ENCODE data around the gene RAB36.

RAB36 gene

DNA sequence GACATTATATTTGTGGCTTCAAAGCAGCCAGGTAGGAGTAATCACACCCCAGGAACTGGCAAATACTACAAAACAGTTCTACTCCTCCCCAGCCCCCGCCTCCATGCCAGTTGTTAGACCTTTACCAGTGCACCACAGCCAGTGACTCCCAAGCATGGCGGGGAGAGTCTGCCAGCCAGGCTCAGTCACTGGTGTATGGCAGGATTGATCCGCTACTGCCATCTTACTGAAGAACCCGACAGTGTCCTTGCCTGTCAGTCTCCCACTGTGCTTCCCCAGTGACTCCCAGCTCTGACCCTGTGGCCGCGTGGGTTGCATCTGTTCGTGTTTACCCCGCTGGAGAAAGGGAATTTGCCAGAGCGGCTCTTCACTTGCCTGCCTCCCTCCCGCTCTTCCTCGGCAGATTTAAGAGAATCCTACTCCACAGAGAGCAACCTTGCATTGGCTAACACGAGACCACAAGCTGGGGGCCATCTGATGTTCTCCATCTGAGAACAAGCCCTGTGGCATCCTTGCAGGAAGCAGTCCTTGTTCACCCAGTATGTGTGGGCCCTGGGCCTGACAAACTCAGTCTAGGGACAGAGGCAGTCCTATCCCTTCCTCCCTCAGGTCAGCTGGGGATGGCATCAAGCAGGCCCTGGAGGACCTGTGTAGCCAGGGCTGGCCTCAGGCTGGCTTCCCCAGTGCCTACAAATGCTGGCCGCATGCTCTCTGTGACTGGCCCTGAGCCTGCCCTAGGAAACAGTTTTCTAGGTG lies 41.9 kb upstream of the RAB36 start:
- Histone ChIP-seq H3K4me1 (ENCODE audit: control insufficient read depth, insufficient read depth, low read length) (peaks cover 7% of the 10 kb centered on the region), H3K36me3 (ENCODE audit: control insufficient read depth, insufficient read depth, low read length) (no peaks in the 10 kb centered on the region), H3K9ac (ENCODE audit: low read length) (no peak overlapping the region), H3K4me3 (ENCODE audit: low read length) (no peak overlapping the region), H3K27ac (ENCODE audit: low read depth, low read length) (no peak overlapping the region), H3K27me3 (ENCODE audit: control insufficient read depth, insufficient read depth, low read length) (no peaks in the 10 kb centered on the region)

- Histone ChIP-seq H3K36me3 (ENCODE audit: control insufficient read depth, insufficient read depth, low read length) (no peaks in the 10 kb centered on the region), H3K27me3 (ENCODE audit: control insufficient read depth, insufficient read depth, low read length) (no peaks in the 10 kb centered on the region), H3K4me3 (ENCODE audit: low read length) (no peak overlapping the region), H3K9ac (ENCODE audit: low read length) (no peak overlapping the region), H3K4me1 (ENCODE audit: control insufficient read depth, insufficient read depth, low read length) (peaks cover 2% of the 10 kb centered on the region), H3K27ac (ENCODE audit: low read depth, low read length) (no peak overlapping the region)
These were observed 40.9 kb upstream of the RAB36 start for GRCh38 chr22:23104187-23104971.

- H3K9ac ChIP-seq (ENCODE audit: low read length) = no peak overlapping the region
- H3K4me3 ChIP-seq (ENCODE audit: low read length) = no peak overlapping the region
- no peaks in the 10 kb centered on the region for H3K27me3 ChIP-seq (ENCODE audit: control insufficient read depth, insufficient read depth, low read length)
- H3K36me3 ChIP-seq (ENCODE audit: control insufficient read depth, insufficient read depth, low read length) = no peaks in the 10 kb centered on the region
- H3K27ac ChIP-seq (ENCODE audit: low read depth, low read length) = no peak overlapping the region
- no peaks in the 10 kb centered on the region for H3K4me1 ChIP-seq (ENCODE audit: control insufficient read depth, insufficient read depth, low read length)
These were observed 40.0 kb upstream of the RAB36 start for GRCh38 chr22:23105304-23105703.

DNA sequence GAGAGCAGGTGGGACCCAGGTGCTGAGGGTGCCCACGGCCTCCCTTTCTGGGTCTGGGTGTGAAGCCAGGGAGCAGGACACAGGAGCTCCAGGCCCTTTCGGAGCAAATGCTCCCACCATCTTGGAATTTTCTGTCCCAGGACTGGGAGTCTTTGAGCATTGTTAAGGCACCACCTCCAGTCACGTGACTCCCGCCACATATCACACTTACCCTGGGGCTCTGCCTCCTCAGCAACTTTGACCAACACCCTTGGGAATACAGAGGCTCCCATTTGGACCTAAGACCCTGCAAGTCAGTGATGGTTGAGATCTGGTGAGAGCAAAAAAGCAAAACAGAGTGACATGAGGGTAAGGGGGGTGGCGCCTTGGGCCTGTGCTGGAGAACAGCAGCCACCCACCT lies 39.4 kb upstream of the RAB36 start:
- Histone ChIP-seq H3K4me1 (ENCODE audit: control insufficient read depth, insufficient read depth, low read length) (no peaks in the 10 kb centered on the region), H3K4me3 (ENCODE audit: low read length) (no peak overlapping the region), H3K27ac (ENCODE audit: low read depth, low read length) (no peak overlapping the region), H3K9ac (ENCODE audit: low read length) (no peak overlapping the region), H3K27me3 (ENCODE audit: control insufficient read depth, insufficient read depth, low read length) (no peaks in the 10 kb centered on the region), H3K36me3 (ENCODE audit: control insufficient read depth, insufficient read depth, low read length) (no peaks in the 10 kb centered on the region)

GRCh38 chr22:23106344-23106743 lies 38.9 kb upstream of the RAB36 start:
- Histone ChIP-seq H3K36me3 (ENCODE audit: control insufficient read depth, insufficient read depth, low read length) (no peaks in the 10 kb centered on the region), H3K27me3 (ENCODE audit: control insufficient read depth, insufficient read depth, low read length) (no peaks in the 10 kb centered on the region), H3K4me3 (ENCODE audit: low read length) (no peak overlapping the region), H3K27ac (ENCODE audit: low read depth, low read length) (no peak overlapping the region), H3K4me1 (ENCODE audit: control insufficient read depth, insufficient read depth, low read length) (no peaks in the 10 kb centered on the region), H3K9ac (ENCODE audit: low read length) (no peak overlapping the region)

GRCh38 chr22:23106906-23107367 lies 38.3 kb upstream of the RAB36 start:
- H3K36me3 ChIP-seq (ENCODE audit: control insufficient read depth, insufficient read depth, low read length) = no peaks in the 10 kb centered on the region
- H3K27ac ChIP-seq (ENCODE audit: low read depth, low read length) = no peak overlapping the region
- H3K4me3 ChIP-seq (ENCODE audit: low read length) = no peak overlapping the region
- H3K4me1 ChIP-seq (ENCODE audit: control insufficient read depth, insufficient read depth, low read length) = no peaks in the 10 kb centered on the region
- H3K9ac ChIP-seq (ENCODE audit: low read length) = no peak overlapping the region
- no peaks in the 10 kb centered on the region for H3K27me3 ChIP-seq (ENCODE audit: control insufficient read depth, insufficient read depth, low read length)

GRCh38 chr22:23107487-23108248 lies 37.6 kb upstream of the RAB36 start:
- Histone ChIP-seq H3K36me3 (ENCODE audit: control insufficient read depth, insufficient read depth, low read length) (no peaks in the 10 kb centered on the region), H3K27ac (ENCODE audit: low read depth, low read length) (no peak overlapping the region), H3K4me3 (ENCODE audit: low read length) (no peak overlapping the region), H3K27me3 (ENCODE audit: control insufficient read depth, insufficient read depth, low read length) (no peaks in the 10 kb centered on the region), H3K9ac (ENCODE audit: low read length) (no peak overlapping the region), H3K4me1 (ENCODE audit: control insufficient read depth, insufficient read depth, low read length) (no peaks in the 10 kb centered on the region)

DNA sequence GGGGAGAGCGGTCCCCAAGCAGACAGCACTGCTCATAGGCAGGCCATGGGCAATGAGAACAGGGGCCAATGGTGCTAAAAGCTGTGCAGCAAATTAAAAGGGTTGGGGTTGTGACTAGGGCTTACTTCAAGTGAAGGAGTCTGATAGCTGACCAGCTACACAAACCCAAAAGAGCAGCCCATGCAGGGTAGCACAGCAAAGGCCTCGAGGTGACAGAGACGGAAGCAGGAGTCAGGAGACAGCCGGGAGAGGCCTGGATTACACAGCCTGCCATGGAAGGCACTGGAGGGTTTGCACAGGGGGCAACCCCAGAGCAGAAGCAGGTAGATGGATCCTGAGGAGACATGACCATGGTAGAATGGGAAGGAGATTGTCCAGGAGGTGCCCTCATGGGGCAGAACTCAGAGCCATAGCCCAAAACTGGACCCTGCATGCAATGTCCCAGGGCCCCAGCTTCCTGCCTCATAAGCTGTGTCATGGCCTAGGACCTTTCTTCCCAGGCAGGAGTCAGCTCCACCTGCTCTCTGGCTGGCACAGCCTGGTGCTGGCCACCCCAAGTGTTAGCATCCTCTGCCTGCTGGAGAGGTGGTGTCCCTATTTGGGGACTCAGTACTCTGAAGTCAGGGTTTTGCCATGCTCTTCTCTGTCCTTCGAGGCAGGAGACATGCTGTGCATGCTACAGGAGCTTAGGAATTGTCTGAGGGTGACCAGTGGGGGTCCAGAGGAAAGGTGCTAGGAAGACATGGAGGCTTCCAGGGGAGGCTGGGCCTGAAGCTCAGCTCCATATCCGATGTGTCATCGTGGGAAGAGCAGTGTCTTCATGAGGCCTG lies 36.8 kb upstream of the RAB36 start:
- no peaks in the 10 kb centered on the region for H3K36me3 ChIP-seq (ENCODE audit: control insufficient read depth, insufficient read depth, low read length)
- H3K4me1 ChIP-seq (ENCODE audit: control insufficient read depth, insufficient read depth, low read length) = no peaks in the 10 kb centered on the region
- no peak overlapping the region for H3K27ac ChIP-seq (ENCODE audit: low read depth, low read length)
- no peaks in the 10 kb centered on the region for H3K27me3 ChIP-seq (ENCODE audit: control insufficient read depth, insufficient read depth, low read length)
- no peak overlapping the region for H3K9ac ChIP-seq (ENCODE audit: low read length)
- no peak overlapping the region for H3K4me3 ChIP-seq (ENCODE audit: low read length)

DNA sequence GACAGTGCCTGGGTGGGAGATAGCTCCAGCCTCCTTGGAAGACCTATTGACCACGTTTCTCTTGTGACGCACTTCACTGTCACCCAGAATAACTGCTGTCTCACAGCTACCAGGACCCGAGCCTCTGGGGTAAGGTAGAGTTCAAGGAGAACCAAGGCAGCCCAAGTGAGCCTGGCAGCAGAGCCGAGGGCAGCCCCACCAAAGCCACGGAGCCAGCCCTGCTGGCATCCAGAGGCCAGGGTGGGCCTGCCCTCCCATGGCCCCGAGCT lies 36.3 kb upstream of the RAB36 start:
- Histone ChIP-seq H3K4me1 (ENCODE audit: control insufficient read depth, insufficient read depth, low read length) (no peaks in the 10 kb centered on the region), H3K36me3 (ENCODE audit: control insufficient read depth, insufficient read depth, low read length) (no peaks in the 10 kb centered on the region), H3K9ac (ENCODE audit: low read length) (no peak overlapping the region), H3K4me3 (ENCODE audit: low read length) (no peak overlapping the region), H3K27me3 (ENCODE audit: control insufficient read depth, insufficient read depth, low read length) (no peaks in the 10 kb centered on the region), H3K27ac (ENCODE audit: low read depth, low read length) (no peak overlapping the region)

- Histone ChIP-seq H3K27me3 (ENCODE audit: control insufficient read depth, insufficient read depth, low read length) (no peaks in the 10 kb centered on the region), H3K4me3 (ENCODE audit: low read length) (no peak overlapping the region), H3K36me3 (ENCODE audit: control insufficient read depth, insufficient read depth, low read length) (no peaks in the 10 kb centered on the region), H3K4me1 (ENCODE audit: control insufficient read depth, insufficient read depth, low read length) (no peaks in the 10 kb centered on the region), H3K27ac (ENCODE audit: low read depth, low read length) (no peak overlapping the region), H3K9ac (ENCODE audit: low read length) (no peak overlapping the region)
These were observed 35.8 kb upstream of the RAB36 start for GRCh38 chr22:23109441-23109978.

DNA sequence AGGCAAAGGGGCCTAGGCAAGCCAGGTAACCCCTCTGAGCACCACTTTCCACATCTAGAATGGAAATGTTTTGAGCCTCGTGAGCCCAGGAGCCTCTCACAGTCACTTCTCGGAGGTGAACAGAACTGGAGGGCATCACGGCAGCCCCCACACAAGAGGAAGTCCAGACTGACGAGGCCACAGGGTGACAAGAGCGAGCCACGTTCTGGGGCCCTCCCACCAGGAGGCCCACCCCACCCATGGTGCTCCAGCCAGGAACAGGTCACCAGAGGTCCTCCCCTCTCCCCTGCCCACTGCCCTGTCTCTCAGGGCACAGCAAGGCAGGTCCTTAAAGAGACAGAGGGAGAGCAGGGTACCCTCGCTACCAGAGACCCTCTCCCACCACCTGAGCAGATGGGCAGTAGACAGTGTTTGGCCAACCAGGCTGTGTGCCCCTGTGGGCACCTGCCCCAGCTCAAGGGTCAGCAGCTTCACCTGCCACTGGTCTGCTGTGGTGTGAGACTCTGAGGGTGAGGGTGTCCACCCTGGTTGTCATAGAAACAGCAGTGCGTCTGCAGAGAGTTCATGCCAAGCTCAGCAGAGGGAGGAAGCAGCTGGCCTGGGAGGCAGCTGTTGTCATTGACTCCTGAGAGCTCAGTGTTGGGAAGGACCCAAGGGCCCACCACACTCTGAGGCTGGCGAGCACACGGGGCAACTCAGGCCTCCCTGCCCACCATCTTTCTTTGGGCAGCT lies 34.9 kb upstream of the RAB36 start:
- Histone ChIP-seq H3K36me3 (ENCODE audit: control insufficient read depth, insufficient read depth, low read length) (no peaks in the 10 kb centered on the region), H3K4me1 (ENCODE audit: control insufficient read depth, insufficient read depth, low read length) (no peaks in the 10 kb centered on the region), H3K4me3 (ENCODE audit: low read length) (no peak overlapping the region), H3K27me3 (ENCODE audit: control insufficient read depth, insufficient read depth, low read length) (no peaks in the 10 kb centered on the region), H3K9ac (ENCODE audit: low read length) (no peak overlapping the region), H3K27ac (ENCODE audit: low read depth, low read length) (no peak overlapping the region)
